SK-N-SH (cell line): ENCODE data around the gene SLC17A6. TPM values are rescaled to one million over a fixed set of nuclear protein-coding genes. Genes with fewer than 3 reads are reported as not detected.

Experiments used
- CTCF ChIA-PET: fragments of 300-600, 350-600 bp; formaldehyde crosslinking; extraction: SDS; loops from one replicate; lab custom pipeline; 2021; lab: Yijun Ruan, JAX
- POLR2A ChIA-PET: fragments of 350-600 bp; sonication (Branson Sonifier 250); formaldehyde crosslinking; extraction: SDS; loops from one replicate; lab custom pipeline; 2020; ENCODE audit warnings: antibody characterized with exemption, inconsistent platforms; lab: Yijun Ruan, JAX
- DNase-seq: peaks from one replicate; pipeline ENCODE4 v3.0.0; 2012
- H2AFZ ChIP-seq: fragments of 200-600 bp; sonication (generic); 2 replicates; pipeline ENCODE4 v1.8.1; 2016; ENCODE audit warnings: antibody characterized with exemption, mild to moderate bottlenecking, low read depth
- H3F3A ChIP-seq: fragments of 200-600 bp; sonication (generic); replicated peaks from 2 replicates; pipeline ENCODE3; 2016; ENCODE audit warnings: antibody characterized with exemption, mild to moderate bottlenecking; ENCODE audit not compliant: insufficient read depth
- H3K27ac ChIP-seq, 2 experiments: fragments of 200-500 bp in 1 of 2; fragments of 200-600 bp in 1 of 2; sonication (Bioruptor generic) in 1 of 2; sonication (generic), shearing (Covaris generic) in 1 of 2; 2 replicates each; pipeline versions ENCODE4 v1.5.1 to v1.6.1; 2014 to 2016; ENCODE audit warnings: low read depth in 2 of 2, inconsistent platforms in 1 of 2, low read length in 1 of 2, mild to moderate bottlenecking in 1 of 2, mixed read lengths in 1 of 2
- H3K27me3 ChIP-seq: fragments of 200-600 bp; sonication (generic), shearing (Covaris generic); 2 replicates; pipeline ENCODE4 v1.6.1; 2016; ENCODE audit warnings: mixed run types; ENCODE audit not compliant: insufficient read depth
- H3K36me3 ChIP-seq, 2 experiments: fragments of 200-500 bp in 1 of 2; fragments of 200-600 bp in 1 of 2; sonication (Bioruptor generic) in 1 of 2; sonication (generic) in 1 of 2; replicated peaks in 1 of 2; 2 replicates each; pipeline versions ENCODE3 to v1.5.1; 2014 to 2016; ENCODE audit warnings: low read length in 1 of 2, mild to moderate bottlenecking in 1 of 2; ENCODE audit not compliant: insufficient read depth in 2 of 2, control insufficient read depth in 1 of 2
- H3K4me1 ChIP-seq, 2 experiments: fragments of 200-500 bp in 1 of 2; fragments of 200-600 bp in 1 of 2; sonication (Bioruptor generic) in 1 of 2; sonication (generic), shearing (Covaris generic) in 1 of 2; 2 replicates each; pipeline versions ENCODE4 v1.5.1 to v1.6.1; 2014 to 2016; ENCODE audit warnings: low read depth in 1 of 2, low read length in 1 of 2, mixed run types in 1 of 2; ENCODE audit not compliant: insufficient read depth in 2 of 2, control insufficient read depth in 1 of 2
- H3K4me2 ChIP-seq: fragments of 200-600 bp; sonication (generic), shearing (Covaris generic); 2 replicates; pipeline ENCODE4 v1.6.1; 2017; ENCODE audit warnings: mixed run types
- H3K4me3 ChIP-seq, 2 experiments: fragments of 200-500 bp in 1 of 2; fragments of 200-600 bp in 1 of 2; sonication (Bioruptor generic) in 1 of 2; sonication (generic), shearing (Covaris generic) in 1 of 2; 2 replicates each; pipeline versions ENCODE4 v1.5.1 to v1.8.1; 2014 to 2016; ENCODE audit warnings: low read depth in 2 of 2, inconsistent platforms in 1 of 2, low read length in 1 of 2, mild to moderate bottlenecking in 1 of 2, mixed read lengths in 1 of 2, moderate library complexity in 1 of 2
- H3K79me2 ChIP-seq: fragments of 200-600 bp; sonication (generic); 2 replicates; pipeline ENCODE4 v1.8.1; 2017; ENCODE audit warnings: mild to moderate bottlenecking; ENCODE audit not compliant: insufficient read depth
- H3K9ac ChIP-seq: fragments of 200-600 bp; sonication (generic); 2 replicates; pipeline ENCODE4 v1.6.1; 2017; ENCODE audit warnings: mixed run types
- H3K9me2 ChIP-seq: fragments of 200-600 bp; sonication (generic); 2 replicates; pipeline ENCODE4 v1.6.1; 2017; ENCODE audit warnings: mixed run types
- H3K9me3 ChIP-seq: fragments of 200-600 bp; sonication (generic); 2 replicates; pipeline ENCODE4 v1.6.1; 2017; ENCODE audit warnings: mixed run types, mild to moderate bottlenecking, moderate library complexity
- H4K20me1 ChIP-seq: fragments of 200-600 bp; sonication (generic); 2 replicates; pipeline ENCODE4 v1.6.1; 2017; ENCODE audit warnings: mild to moderate bottlenecking, mixed run types; ENCODE audit not compliant: insufficient read depth
- FOXJ3 ChIP-seq: sonication (generic); formaldehyde crosslinking; IDR thresholded peaks from 2 replicates; pipeline ENCODE4 v1.5.1; 2020; ENCODE audit warnings: mild to moderate bottlenecking, missing genetic modification reagents
- FOXM1 ChIP-seq: IDR thresholded peaks from 2 replicates; pipeline ENCODE4 v1.4.0; 2012; ENCODE audit warnings: low read depth, mild to moderate bottlenecking
- GABPA ChIP-seq: IDR thresholded peaks from 2 replicates; pipeline ENCODE4 v1.4.0; 2012; ENCODE audit warnings: low read depth, mild to moderate bottlenecking
- JUND ChIP-seq: IDR thresholded peaks from 2 replicates; pipeline ENCODE4 v1.4.0; 2012
- MEF2A ChIP-seq: IDR thresholded peaks from 2 replicates; pipeline ENCODE4 v1.4.0; 2012; ENCODE audit warnings: low read depth, borderline replicate concordance
- MXI1 ChIP-seq: IDR thresholded peaks from 2 replicates; pipeline ENCODE4 v1.6.1; 2012; ENCODE audit warnings: mild to moderate bottlenecking, low read depth, low read length, improper control_type of control experiment
- NFIC ChIP-seq: IDR thresholded peaks from 2 replicates; pipeline ENCODE4 v1.4.0; 2012; ENCODE audit warnings: borderline replicate concordance
- NRF1 ChIP-seq: IDR thresholded peaks from 2 replicates; pipeline ENCODE4 v1.6.1; 2012; ENCODE audit warnings: low read depth, mild to moderate bottlenecking, low read length
- POLR2AphosphoS5 ChIP-seq: IDR thresholded peaks from 2 replicates; pipeline ENCODE4 v1.6.1; 2012; ENCODE audit warnings: low read depth, low read length
- RAD21 ChIP-seq: IDR thresholded peaks from 2 replicates; pipeline ENCODE4 v1.6.1; 2012; ENCODE audit warnings: mild to moderate bottlenecking, low read length
- RXRA ChIP-seq: IDR thresholded peaks from 2 replicates; pipeline ENCODE4 v1.4.0; 2012; ENCODE audit warnings: low read depth, mild to moderate bottlenecking, borderline replicate concordance
- SMC3 ChIP-seq: IDR thresholded peaks from 2 replicates; pipeline ENCODE4 v1.6.1; 2012; ENCODE audit warnings: low read depth, low read length, improper control_type of control experiment
- TAF1 ChIP-seq: IDR thresholded peaks from 2 replicates; pipeline ENCODE4 v1.6.1; 2012; ENCODE audit warnings: low read depth, mild to moderate bottlenecking, low read length, moderate library complexity, borderline replicate concordance
- TEAD4 ChIP-seq: IDR thresholded peaks from 2 replicates; pipeline ENCODE4 v1.4.0; 2012; ENCODE audit warnings: mild to moderate bottlenecking, borderline replicate concordance; ENCODE audit not compliant: insufficient read depth
- whole genome bisulfite sequencing: methylation state at CpG from one replicate; pipeline ENCODE4 v1.1.6; 2017; ENCODE audit warnings: low lambda C conversion rate; 5-methylcytosine and 5-hydroxymethylcytosine counted together
- polyA plus RNA-seq, 3 experiments: library from polyadenylated mRNA; depleted of rRNA; stranded (reverse); fragments of >200 nt; gene quantifications; 2 replicates each; pipeline ENCODE4 v1.2.3, GENCODE V29; 2012
- TF ChIP-seq, protein P1 (sequence below): IDR thresholded peaks from 2 replicates; pipeline ENCODE4; 2012
- TF ChIP-seq, protein P2 (sequence below): IDR thresholded peaks from 2 replicates; pipeline ENCODE4 v1.4.0; 2012; ENCODE audit warnings: low read depth
- TF ChIP-seq, protein P3 (sequence below): fragments of 150-350 bp; IDR thresholded peaks from 2 replicates; pipeline ENCODE4 v1.6.1; 2016; ENCODE audit warnings: mild to moderate bottlenecking, low read depth, low read length
- TF ChIP-seq, protein P4 (sequence below): fragments of 200-600 bp; sonication (generic); IDR thresholded peaks from 2 replicates; pipeline ENCODE4 v1.6.1; 2017; ENCODE audit warnings: antibody characterized with exemption, mild to moderate bottlenecking, moderate library complexity
- TF ChIP-seq, protein P5 (sequence below): fragments of 150-350 bp; IDR thresholded peaks from 2 replicates; pipeline ENCODE4 v1.6.1; 2017; ENCODE audit warnings: antibody characterized with exemption, low read length, low read depth, borderline replicate concordance

Gene SLC17A6
- polyA plus RNA-seq, 1 of the 3 experiments (the other 2 are of a cell fraction): not detected

DNA sequence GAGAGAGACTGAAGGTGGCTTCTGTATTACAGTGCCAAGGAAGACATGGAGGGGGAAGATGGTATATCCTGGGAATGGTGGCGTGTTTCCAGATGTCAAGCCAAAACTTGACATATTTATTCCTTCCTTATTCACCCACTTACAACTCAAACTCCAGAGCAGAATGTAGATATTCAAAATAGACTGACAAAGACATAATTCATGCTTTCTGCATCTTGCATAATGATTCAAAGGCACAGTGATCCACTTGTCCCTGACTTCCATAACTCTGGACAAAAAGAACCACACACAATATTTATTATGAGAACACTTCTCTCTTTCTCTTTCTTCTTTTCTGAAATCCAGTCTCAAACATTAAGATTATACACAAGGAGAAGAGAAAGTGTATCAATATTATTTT lies 48.9 kb downstream of the SLC17A6 start:
- Histone ChIP-seq H3K79me2 (no peaks in the 10 kb centered on the region), H3K27me3 (no peaks in the 10 kb centered on the region), H3K9me3 (no peaks in the 10 kb centered on the region), H3K9ac (no peak overlapping the region), H3K27ac (no peak overlapping the region), H2AFZ (no peak overlapping the region), H3K9me2 (no peaks in the 10 kb centered on the region), H3K36me3 (no peaks in the 10 kb centered on the region), H3K4me2 (no peak overlapping the region), H3K4me1 (no peaks in the 10 kb centered on the region; a peak in 1 of 4 replicates), H3F3A (no peaks in the 10 kb centered on the region), H3K4me3 (no peak overlapping the region), H4K20me1 (no peaks in the 10 kb centered on the region)
- POLR2A ChIA-PET: no interaction called here
- DNase-seq: no peak
- WGBS: 16% methylated on average over 1 of the region's 1 CpG
- TF ChIP-seq FOXJ3: no peak
- no peak for TF ChIP-seq RXRA
- no peak for TF ChIP-seq SMC3
- TF ChIP-seq, protein P1, sequence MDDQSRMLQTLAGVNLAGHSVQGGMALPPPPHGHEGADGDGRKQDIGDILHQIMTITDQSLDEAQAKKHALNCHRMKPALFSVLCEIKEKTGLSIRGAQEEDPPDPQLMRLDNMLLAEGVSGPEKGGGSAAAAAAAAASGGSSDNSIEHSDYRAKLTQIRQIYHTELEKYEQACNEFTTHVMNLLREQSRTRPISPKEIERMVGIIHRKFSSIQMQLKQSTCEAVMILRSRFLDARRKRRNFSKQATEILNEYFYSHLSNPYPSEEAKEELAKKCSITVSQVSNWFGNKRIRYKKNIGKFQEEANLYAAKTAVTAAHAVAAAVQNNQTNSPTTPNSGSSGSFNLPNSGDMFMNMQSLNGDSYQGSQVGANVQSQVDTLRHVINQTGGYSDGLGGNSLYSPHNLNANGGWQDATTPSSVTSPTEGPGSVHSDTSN: no peak
- TF ChIP-seq, protein P2, sequence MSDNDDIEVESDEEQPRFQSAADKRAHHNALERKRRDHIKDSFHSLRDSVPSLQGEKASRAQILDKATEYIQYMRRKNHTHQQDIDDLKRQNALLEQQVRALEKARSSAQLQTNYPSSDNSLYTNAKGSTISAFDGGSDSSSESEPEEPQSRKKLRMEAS: no peak
- TF ChIP-seq, protein P3, sequence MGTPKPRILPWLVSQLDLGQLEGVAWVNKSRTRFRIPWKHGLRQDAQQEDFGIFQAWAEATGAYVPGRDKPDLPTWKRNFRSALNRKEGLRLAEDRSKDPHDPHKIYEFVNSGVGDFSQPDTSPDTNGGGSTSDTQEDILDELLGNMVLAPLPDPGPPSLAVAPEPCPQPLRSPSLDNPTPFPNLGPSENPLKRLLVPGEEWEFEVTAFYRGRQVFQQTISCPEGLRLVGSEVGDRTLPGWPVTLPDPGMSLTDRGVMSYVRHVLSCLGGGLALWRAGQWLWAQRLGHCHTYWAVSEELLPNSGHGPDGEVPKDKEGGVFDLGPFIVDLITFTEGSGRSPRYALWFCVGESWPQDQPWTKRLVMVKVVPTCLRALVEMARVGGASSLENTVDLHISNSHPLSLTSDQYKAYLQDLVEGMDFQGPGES: no peak
- TF ChIP-seq MXI1: no peak
- no peak for TF ChIP-seq JUND
- TF ChIP-seq RAD21: no peak
- no peak for TF ChIP-seq TAF1
- no peak for TF ChIP-seq MEF2A
- TF ChIP-seq, protein P4, sequence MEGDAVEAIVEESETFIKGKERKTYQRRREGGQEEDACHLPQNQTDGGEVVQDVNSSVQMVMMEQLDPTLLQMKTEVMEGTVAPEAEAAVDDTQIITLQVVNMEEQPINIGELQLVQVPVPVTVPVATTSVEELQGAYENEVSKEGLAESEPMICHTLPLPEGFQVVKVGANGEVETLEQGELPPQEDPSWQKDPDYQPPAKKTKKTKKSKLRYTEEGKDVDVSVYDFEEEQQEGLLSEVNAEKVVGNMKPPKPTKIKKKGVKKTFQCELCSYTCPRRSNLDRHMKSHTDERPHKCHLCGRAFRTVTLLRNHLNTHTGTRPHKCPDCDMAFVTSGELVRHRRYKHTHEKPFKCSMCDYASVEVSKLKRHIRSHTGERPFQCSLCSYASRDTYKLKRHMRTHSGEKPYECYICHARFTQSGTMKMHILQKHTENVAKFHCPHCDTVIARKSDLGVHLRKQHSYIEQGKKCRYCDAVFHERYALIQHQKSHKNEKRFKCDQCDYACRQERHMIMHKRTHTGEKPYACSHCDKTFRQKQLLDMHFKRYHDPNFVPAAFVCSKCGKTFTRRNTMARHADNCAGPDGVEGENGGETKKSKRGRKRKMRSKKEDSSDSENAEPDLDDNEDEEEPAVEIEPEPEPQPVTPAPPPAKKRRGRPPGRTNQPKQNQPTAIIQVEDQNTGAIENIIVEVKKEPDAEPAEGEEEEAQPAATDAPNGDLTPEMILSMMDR: no peak
- no peak for TF ChIP-seq FOXM1
- no peak for TF ChIP-seq NFIC
- TF ChIP-seq GABPA: no peak
- no peak for TF ChIP-seq TEAD4
- TF ChIP-seq NRF1: no peak
- TF ChIP-seq, protein P5, sequence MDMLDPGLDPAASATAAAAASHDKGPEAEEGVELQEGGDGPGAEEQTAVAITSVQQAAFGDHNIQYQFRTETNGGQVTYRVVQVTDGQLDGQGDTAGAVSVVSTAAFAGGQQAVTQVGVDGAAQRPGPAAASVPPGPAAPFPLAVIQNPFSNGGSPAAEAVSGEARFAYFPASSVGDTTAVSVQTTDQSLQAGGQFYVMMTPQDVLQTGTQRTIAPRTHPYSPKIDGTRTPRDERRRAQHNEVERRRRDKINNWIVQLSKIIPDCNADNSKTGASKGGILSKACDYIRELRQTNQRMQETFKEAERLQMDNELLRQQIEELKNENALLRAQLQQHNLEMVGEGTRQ: no peak
- TF ChIP-seq POLR2AphosphoS5: no peak
- CTCF ChIA-PET: interaction anchor here (0.9 kb wide), 1 partner anchor 401 kb away, joined by 3 read pairs; no protein-coding TSS in a partner anchor
